Suprapubic skin (tissue), 4 donors: Measurements from ENCODE around the gene ZNF747. TPM values are rescaled to one million over a fixed set of nuclear protein-coding genes. Genes with fewer than 3 reads are reported as not detected.

Experiments used
- DNase-seq, 2 donors: peaks; one replicate each; pipeline ENCODE4 v3.0.0-alpha.2; 2019; ENCODE audit warnings: low spot score in 2 of 2
- H3K27ac ChIP-seq: fragments of 200-600 bp; sonication (generic); one replicate; pipeline ENCODE4 v1.5.1; 2019
- H3K27me3 ChIP-seq: fragments of 200-600 bp; sonication (generic); one replicate; pipeline ENCODE4 v1.5.1; 2019
- H3K36me3 ChIP-seq: fragments of 200-600 bp; sonication (generic); one replicate; pipeline ENCODE4 v1.5.1; 2019
- H3K4me1 ChIP-seq: fragments of 200-600 bp; sonication (generic); one replicate; pipeline ENCODE4 v1.5.1; 2019
- H3K4me3 ChIP-seq: fragments of 200-600 bp; sonication (generic); one replicate; pipeline ENCODE4 v1.5.1; 2019; ENCODE audit warnings: mild to moderate bottlenecking
- H3K9me3 ChIP-seq: fragments of 200-600 bp; sonication (generic); one replicate; pipeline ENCODE4 v1.5.1; 2019
- CTCF ChIP-seq, 2 donors: fragments of 200-600 bp in 1 of 2; fragments of 450-650 bp in 1 of 2; sonication (generic) in 1 of 2; IDR thresholded peaks; one replicate each; pipeline ENCODE4 v1.5.1; 2016 to 2019; ENCODE audit warnings: antibody characterized with exemption in 2 of 2, mild to moderate bottlenecking in 1 of 2, moderate library complexity in 1 of 2
- EP300 ChIP-seq: sonication (generic); formaldehyde crosslinking; IDR thresholded peaks from one replicate; pipeline ENCODE4 v1.6.1; 2017; ENCODE audit warnings: antibody characterized with exemption
- POLR2A ChIP-seq, 2 donors: fragments of 450-650 bp; IDR thresholded peaks; one replicate each; pipeline ENCODE4 v1.6.1; 2017; ENCODE audit warnings: antibody characterized with exemption in 2 of 2, mild to moderate bottlenecking in 2 of 2, moderate library complexity in 2 of 2
- POLR2AphosphoS5 ChIP-seq, 3 donors: sonication (generic); formaldehyde crosslinking; IDR thresholded peaks; one replicate each; pipeline ENCODE4 v1.6.1; 2017; ENCODE audit warnings: antibody characterized with exemption in 3 of 3
- WGBS: methylation state at CpG from one replicate; pipeline ENCODE4 v1.1.5; 2018; 5-methylcytosine and 5-hydroxymethylcytosine counted together
- total RNA-seq, 4 donors: library from RNA; depleted of rRNA; stranded (reverse); fragments of >200 nt; gene quantifications; one replicate each; pipeline ENCODE4 v1.1.0, GENCODE V29; 2016

Gene ZNF747
- total RNA-seq, 4 donors from 2014 or later, result 9.4 to 15.4 (median 11.5) TPM

DNA sequence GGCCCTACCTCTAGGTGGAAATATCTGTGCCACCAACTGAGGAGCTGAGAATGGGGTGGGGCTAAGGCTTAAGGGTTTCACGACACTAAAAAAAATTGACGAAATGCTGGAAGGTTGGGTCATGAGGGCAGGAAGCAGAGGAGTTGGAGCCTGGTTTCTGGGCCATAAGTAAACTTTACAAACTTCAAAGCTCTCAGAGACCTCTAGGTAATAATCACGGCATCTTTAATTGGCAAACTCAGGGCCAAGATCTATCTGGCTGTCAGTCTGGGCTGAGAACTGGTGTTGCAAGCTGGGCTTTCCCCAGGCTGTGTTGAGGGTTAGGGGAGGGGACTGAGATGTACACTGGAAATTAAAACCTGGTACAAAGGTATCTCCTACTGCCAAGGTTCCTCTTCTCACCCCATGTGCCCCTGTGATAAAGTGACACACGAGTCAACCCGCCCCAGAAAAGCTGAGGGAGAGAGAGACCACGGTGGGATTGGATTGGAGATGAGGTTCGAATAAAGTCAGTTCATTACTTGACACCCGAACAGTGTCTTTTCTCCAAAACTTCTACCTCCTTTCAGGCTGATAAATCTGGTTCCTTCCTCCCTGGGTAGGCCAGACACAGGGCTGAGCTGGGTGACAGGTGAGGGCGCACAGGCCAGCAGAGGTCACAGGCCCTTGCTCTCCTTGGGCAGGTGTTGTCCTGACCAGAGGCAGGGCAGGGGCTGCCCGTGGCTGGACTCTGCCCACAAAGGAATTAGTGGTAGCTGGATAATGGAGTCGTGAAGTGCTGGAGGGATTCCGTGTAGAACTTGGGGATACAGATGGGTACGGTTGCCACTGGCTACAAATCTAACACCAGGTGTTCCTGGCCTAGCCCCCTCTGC, 4.3 kb downstream of the ZNF747 start:
- 56% methylated on average over 13 of the region's 13 CpGs for WGBS
- no peaks in the 10 kb centered on the region for H3K9me3 ChIP-seq
- no peak for DNase-seq
- H3K36me3 ChIP-seq, result peaks cover 25% of the 10 kb centered on the region
- no peaks in the 10 kb centered on the region for H3K27me3 ChIP-seq
- H3K4me1 ChIP-seq, result peaks cover 46% of the 10 kb centered on the region
- peak overlapping the region; percentile 21 for H3K27ac ChIP-seq
- H3K4me3 ChIP-seq, result no peak overlapping the region
- TF ChIP-seq POLR2AphosphoS5 (IDR thresholded peaks at IDR 0.05) (no peak), POLR2A (IDR thresholded peaks at IDR 0.05) (no peak)

- DNase-seq, result no peak
- Histone ChIP-seq H3K36me3 (peaks cover 35% of the 10 kb centered on the region), H3K27ac (no peak overlapping the region), H3K9me3 (no peaks in the 10 kb centered on the region), H3K27me3 (no peaks in the 10 kb centered on the region), H3K4me1 (peaks cover 43% of the 10 kb centered on the region), H3K4me3 (no peak overlapping the region)
- WGBS, result 63% methylated on average over 3 of the region's 4 CpGs
- TF ChIP-seq CTCF (IDR thresholded peaks at IDR 0.05) (no peak), POLR2AphosphoS5 (IDR thresholded peaks at IDR 0.05) (no peak), EP300 (no peak), POLR2A (IDR thresholded peaks at IDR 0.05) (no peak)
Observed at GRCh38 chr16:30528799-30529457, 5.7 kb downstream of the ZNF747 start.

- peaks cover 33% of the 10 kb centered on the region for H3K36me3 ChIP-seq
- peak overlapping the region; percentile 90 for H3K4me3 ChIP-seq
- H3K4me1 ChIP-seq, result peaks cover 34% of the 10 kb centered on the region
- TF ChIP-seq POLR2AphosphoS5 (IDR thresholded peaks at IDR 0.05), result no peak
- 17% methylated on average over 14 of the region's 14 CpGs for WGBS
- peak overlapping the region; percentile 99 for H3K27ac ChIP-seq
- no peaks in the 10 kb centered on the region for H3K27me3 ChIP-seq
- H3K9me3 ChIP-seq, result no peaks in the 10 kb centered on the region
- peak in 1 of 2 donors; percentile 76 for DNase-seq
Observed at GRCh38 chr16:30527635-30528178, 7.0 kb downstream of the ZNF747 start.

DNA sequence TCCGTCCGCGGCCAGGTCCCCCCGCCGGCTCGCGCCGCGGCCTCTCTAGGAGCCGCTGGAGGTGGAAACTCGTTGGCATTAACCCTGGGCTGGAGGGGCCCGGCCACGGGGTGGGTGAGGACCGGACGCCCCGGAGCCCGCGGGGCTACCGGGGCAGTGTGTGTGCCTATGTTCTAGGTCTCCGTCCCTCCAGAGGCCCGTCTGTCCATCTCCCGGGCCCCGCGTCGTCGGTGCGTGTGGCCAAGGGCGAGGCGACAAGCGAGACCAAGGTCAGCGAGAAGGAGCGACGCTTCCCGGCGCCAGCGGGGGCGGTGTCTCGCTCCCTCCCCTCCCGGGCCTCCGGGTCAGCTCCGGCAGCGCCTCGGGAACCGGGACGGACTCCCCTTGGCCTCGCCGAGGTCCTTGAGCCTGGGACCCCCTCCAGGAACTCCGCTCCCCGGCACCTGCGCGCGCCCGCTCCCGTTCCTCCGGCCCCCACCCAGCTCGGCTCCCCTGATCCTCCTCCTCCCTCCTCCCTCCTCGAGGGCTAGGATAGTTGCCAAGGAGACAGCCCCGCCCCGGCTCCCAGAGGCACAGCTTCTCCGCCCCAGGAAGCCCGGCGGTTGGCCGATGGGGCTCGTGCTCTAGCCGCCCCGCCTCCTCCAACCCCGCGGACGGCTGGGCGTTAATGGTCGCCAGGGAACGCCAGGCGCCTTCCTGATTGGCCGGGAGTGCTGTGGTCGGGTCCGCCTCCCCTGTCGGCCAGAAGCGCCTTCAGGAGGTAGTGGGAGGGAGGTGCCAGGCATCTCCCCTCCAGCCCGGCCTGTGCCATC, 7.6 kb downstream of the ZNF747 start:
- TF ChIP-seq POLR2AphosphoS5 (IDR thresholded peaks at IDR 0.05), result peak in 2 of 3 donors; percentile 59
- TF ChIP-seq EP300, result no peak
- peak; percentile 27 to 57 for TF ChIP-seq POLR2A (IDR thresholded peaks at IDR 0.05)
- no peak for TF ChIP-seq CTCF (IDR thresholded peaks at IDR 0.05)
- WGBS, result 0% methylated on average over 3 of the region's 79 CpGs
- peak overlapping the region; percentile 99 for H3K27ac ChIP-seq
- no peaks in the 10 kb centered on the region for H3K27me3 ChIP-seq
- H3K4me3 ChIP-seq, result peak overlapping the region; percentile 90
- H3K9me3 ChIP-seq, result no peaks in the 10 kb centered on the region
- peaks cover 26% of the 10 kb centered on the region for H3K36me3 ChIP-seq
- peak; percentile 99 for DNase-seq
- peaks cover 34% of the 10 kb centered on the region for H3K4me1 ChIP-seq

GRCh38 chr16:30526137-30526822, 8.4 kb downstream of the ZNF747 start, which contains the start of gene ZNF768:
Gene ZNF768, minus strand, starts transcription at chr16:30526566. Its CDS starts 153 bp downstream, at chr16:30526413.
- Histone ChIP-seq H3K27ac (peak within 1 kb of the TSS; percentile 99), H3K9me3 (no peaks in the 10 kb centered on the region), H3K27me3 (no peaks in the 10 kb centered on the region), H3K4me1 (peaks cover 34% of the 10 kb centered on the region), H3K4me3 (peak within 1 kb of the TSS; percentile 90), H3K36me3 (peaks cover 19% of the 10 kb centered on the region)
- peak in 1 of 2 donors; percentile 88 for DNase-seq
- TF ChIP-seq POLR2A (IDR thresholded peaks at IDR 0.05), result no peak
- WGBS, result 0% methylated on average over 7 of the region's 73 CpGs

DNA sequence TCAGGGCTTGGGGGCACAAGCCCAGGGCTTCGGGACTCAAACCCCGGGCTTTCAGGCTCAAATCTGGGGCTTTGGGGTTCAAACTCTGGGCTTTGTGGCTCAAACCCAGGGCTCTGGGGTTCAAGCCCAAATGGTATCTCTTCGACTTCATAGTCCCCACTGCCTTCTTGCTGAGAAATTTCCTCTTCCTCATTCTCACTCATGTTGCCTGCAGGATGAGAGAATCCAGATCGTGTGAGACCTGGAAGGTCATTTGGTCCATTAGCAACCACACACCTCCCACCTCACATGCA, 8.9 kb downstream of the ZNF747 start:
- Histone ChIP-seq H3K9me3 (no peaks in the 10 kb centered on the region), H3K27ac (peak overlapping the region; percentile 99), H3K4me3 (peak overlapping the region; percentile 90), H3K36me3 (peaks cover 14% of the 10 kb centered on the region), H3K27me3 (no peaks in the 10 kb centered on the region), H3K4me1 (peaks cover 34% of the 10 kb centered on the region)
- WGBS, result 21% methylated on average over 2 of the region's 4 CpGs
- no peak for DNase-seq
- no peak for TF ChIP-seq POLR2A (IDR thresholded peaks at IDR 0.05)
- no peak for TF ChIP-seq POLR2AphosphoS5 (IDR thresholded peaks at IDR 0.05)
- TF ChIP-seq EP300, result no peak
- no peak for TF ChIP-seq CTCF (IDR thresholded peaks at IDR 0.05)
